Gastrocnemius medialis (tissue), 4 donors: ENCODE data around the gene XPO6.

Experiments used
- CTCF ChIP-seq, 5 experiments: fragments of 450-650 bp in 3 of 5; fragments of 200-600 bp in 2 of 5; sonication (generic) in 2 of 5; IDR thresholded peaks in 4 of 5; conservative IDR thresholded peaks in 1 of 5; 1 replicate in 4 of 5; 2 replicates in 1 of 5; pipeline ENCODE4 v1.5.1; 2016 to 2019; ENCODE audit warnings: antibody characterized with exemption in 5 of 5, mild to moderate bottlenecking in 3 of 5, moderate library complexity in 3 of 5
- POLR2A ChIP-seq, 2 donors: fragments of 450-650 bp; IDR thresholded peaks; one replicate each; pipeline ENCODE4 v1.6.1; 2017; ENCODE audit warnings: antibody characterized with exemption in 2 of 2, mild to moderate bottlenecking in 2 of 2, moderate library complexity in 2 of 2

GRCh38 chr16:28241924-28242323 lies 30.2 kb upstream of the XPO6 start:
- TF ChIP-seq CTCF (IDR thresholded peaks at IDR 0.05 in 4 of 5, conservative IDR thresholded peaks at IDR 0.05 in 1 of 5) (no peak), POLR2A (IDR thresholded peaks at IDR 0.05) (no peak)
